Measurements from ENCODE around the gene ST8SIA2.

ST8SIA2 gene

DNA sequence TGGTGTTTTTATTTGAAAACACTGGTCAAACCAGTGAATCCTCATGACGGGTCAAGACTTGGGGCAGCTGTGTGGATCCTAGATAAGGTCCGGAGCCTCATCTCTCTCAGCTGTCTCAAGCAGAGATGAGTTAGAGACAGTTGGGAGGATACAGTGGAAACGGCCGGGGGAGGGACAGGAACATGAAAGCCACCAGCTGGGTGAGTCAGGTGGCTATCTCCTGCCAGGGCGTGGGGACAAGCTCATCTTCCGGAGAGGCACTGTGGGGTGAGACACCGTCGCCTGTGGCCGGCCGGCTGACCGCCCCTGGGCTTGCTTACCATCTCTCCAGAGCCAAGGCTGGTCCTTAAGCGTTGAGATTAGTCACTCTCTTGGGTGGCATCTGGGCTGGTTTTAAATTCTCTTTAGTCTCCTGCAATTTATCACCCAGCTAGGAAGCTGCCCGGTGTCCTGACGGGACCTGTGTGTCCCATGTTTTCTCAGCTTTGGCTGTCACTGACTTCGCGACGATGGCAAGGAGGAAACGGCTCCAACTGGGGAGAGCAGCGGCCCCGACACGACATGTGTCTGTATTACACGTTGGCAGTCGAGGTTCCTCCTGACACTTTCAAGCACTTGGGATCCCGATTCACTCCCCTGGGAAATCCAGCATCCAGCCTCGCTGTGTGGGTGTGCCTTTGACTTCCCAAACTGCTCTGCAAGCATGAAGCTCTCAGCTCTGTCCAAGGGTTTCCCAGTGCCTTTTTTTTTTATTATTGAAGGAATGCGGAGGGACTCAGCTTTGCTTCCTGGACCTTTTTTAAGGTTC is 7.5 kb downstream of the ST8SIA2 start:
- H3K36me3 ChIP-seq, result peaks cover 3% of the 10 kb centered on the region; the same call in 1 of the 2 replicates
- DNase-seq, result no peak
- TF ChIP-seq, protein P1, sequence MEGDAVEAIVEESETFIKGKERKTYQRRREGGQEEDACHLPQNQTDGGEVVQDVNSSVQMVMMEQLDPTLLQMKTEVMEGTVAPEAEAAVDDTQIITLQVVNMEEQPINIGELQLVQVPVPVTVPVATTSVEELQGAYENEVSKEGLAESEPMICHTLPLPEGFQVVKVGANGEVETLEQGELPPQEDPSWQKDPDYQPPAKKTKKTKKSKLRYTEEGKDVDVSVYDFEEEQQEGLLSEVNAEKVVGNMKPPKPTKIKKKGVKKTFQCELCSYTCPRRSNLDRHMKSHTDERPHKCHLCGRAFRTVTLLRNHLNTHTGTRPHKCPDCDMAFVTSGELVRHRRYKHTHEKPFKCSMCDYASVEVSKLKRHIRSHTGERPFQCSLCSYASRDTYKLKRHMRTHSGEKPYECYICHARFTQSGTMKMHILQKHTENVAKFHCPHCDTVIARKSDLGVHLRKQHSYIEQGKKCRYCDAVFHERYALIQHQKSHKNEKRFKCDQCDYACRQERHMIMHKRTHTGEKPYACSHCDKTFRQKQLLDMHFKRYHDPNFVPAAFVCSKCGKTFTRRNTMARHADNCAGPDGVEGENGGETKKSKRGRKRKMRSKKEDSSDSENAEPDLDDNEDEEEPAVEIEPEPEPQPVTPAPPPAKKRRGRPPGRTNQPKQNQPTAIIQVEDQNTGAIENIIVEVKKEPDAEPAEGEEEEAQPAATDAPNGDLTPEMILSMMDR (IDR thresholded peaks at IDR 0.05; ENCODE audit: low read depth, low read length), result no peak
- H3K9me3 ChIP-seq, result no peaks in the 10 kb centered on the region
- no peaks in the 10 kb centered on the region for H3K4me1 ChIP-seq
- H3K4me3 ChIP-seq (ENCODE audit: low read depth, low read length), result no peak overlapping the region
- no peaks in the 10 kb centered on the region for H3K27me3 ChIP-seq

- H3K4me1 ChIP-seq, result peaks cover 7% of the 10 kb centered on the region
- no peak overlapping the region for H3K4me3 ChIP-seq (ENCODE audit: low read depth, low read length)
- DNase-seq, result no peak
- no peaks in the 10 kb centered on the region for H3K9me3 ChIP-seq
- no peaks in the 10 kb centered on the region for H3K27me3 ChIP-seq
- TF ChIP-seq, protein P1 (IDR thresholded peaks at IDR 0.05; ENCODE audit: low read depth, low read length), result no peak
- peaks cover 3% of the 10 kb centered on the region for H3K36me3 ChIP-seq
Measured at GRCh38 chr15:92402751-92403150, 9.1 kb downstream of the ST8SIA2 start.

- Histone ChIP-seq H3K9me3 (no peaks in the 10 kb centered on the region), H3K4me3 (ENCODE audit: low read depth, low read length) (no peak overlapping the region), H3K36me3 (peaks cover 3% of the 10 kb centered on the region), H3K4me1 (peaks cover 35% of the 10 kb centered on the region), H3K27me3 (no peaks in the 10 kb centered on the region)
- TF ChIP-seq, protein P1 (IDR thresholded peaks at IDR 0.05; ENCODE audit: low read depth, low read length), result no peak
- no peak for DNase-seq
Measured at GRCh38 chr15:92405942-92406341, 12.3 kb downstream of the ST8SIA2 start.

GRCh38 chr15:92407321-92407720 is 13.6 kb downstream of the ST8SIA2 start:
- H3K9me3 ChIP-seq, result no peaks in the 10 kb centered on the region

DNA sequence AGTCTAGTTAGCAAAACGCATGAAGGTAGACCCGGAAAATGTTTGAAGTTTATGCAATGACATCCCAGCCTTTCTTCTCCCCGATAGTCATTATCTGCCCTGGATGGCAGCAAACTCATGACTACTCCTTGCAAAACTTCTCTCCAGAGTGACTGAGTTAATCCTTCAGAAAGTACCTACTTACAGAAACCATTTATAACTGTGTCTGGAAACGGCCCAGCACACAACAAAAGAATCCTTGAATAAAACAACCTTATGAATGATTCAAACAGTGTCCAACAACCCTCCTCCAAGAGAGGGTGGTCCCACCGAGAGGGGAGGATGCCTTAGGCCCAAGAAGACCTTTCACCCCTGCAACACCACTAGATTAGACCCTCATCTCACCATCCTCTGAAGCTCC is 14.2 kb downstream of the ST8SIA2 start:
- Histone ChIP-seq H3K9me3 (no peaks in the 10 kb centered on the region), H3K36me3 (peaks cover 3% of the 10 kb centered on the region), H3K4me3 (ENCODE audit: low read depth, low read length) (no peak overlapping the region), H3K4me1 (peaks cover 35% of the 10 kb centered on the region), H3K27me3 (no peaks in the 10 kb centered on the region)
- TF ChIP-seq, protein P1 (IDR thresholded peaks at IDR 0.05; ENCODE audit: low read depth, low read length), result no peak
- no peak for DNase-seq

More at GRCh38 chr15:92407321-92407720, 13.6 kb downstream of the ST8SIA2 start:
- peaks cover 35% of the 10 kb centered on the region for H3K4me1 ChIP-seq
- peaks cover 3% of the 10 kb centered on the region for H3K36me3 ChIP-seq
- no peak overlapping the region for H3K4me3 ChIP-seq (ENCODE audit: low read depth, low read length)
- TF ChIP-seq, protein P1 (IDR thresholded peaks at IDR 0.05; ENCODE audit: low read depth, low read length), result no peak
- no peaks in the 10 kb centered on the region for H3K27me3 ChIP-seq
- DNase-seq, result no peak

DNA sequence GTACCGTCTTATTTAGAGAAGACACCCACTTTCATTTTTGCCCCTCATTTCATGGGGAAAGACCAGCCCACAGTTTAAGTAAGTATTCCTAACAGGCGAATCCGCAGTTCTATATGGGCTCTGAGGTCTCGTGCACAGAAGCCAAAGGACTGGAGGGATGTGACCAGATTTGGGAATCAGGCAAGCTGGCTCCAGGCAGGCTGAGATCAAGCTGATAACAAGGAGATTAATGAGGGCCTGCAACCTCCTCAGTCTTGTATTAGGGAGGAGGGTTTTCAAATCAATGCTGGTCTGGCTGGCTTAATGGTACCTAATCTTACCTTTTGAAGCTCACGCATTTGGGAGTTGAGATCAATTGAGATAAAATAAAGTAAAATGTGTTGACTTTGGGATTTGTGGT is 15.3 kb downstream of the ST8SIA2 start:
- Histone ChIP-seq H3K9me3 (no peaks in the 10 kb centered on the region), H3K4me1 (peaks cover 35% of the 10 kb centered on the region), H3K27me3 (no peaks in the 10 kb centered on the region), H3K4me3 (ENCODE audit: low read depth, low read length) (no peak overlapping the region), H3K36me3 (no peaks in the 10 kb centered on the region; the same call in none of the 2 replicates)
- peak; percentile 56 for DNase-seq
- TF ChIP-seq, protein P1 (IDR thresholded peaks at IDR 0.05; ENCODE audit: low read depth, low read length), result no peak

All from BE2C (cell line).